Transverse colon (tissue), 1 donor: ENCODE results near the gene MXI1.
"Not testable (repeated sequence)": the region's sequence is repeated elsewhere in the genome, so short reads cannot be mapped to it uniquely, and the experiment has no call there.

Experiments used
- EP300 ChIP-seq: sonication (generic); formaldehyde crosslinking; IDR thresholded peaks from one replicate; pipeline ENCODE4 v1.6.1; 2017; ENCODE audit warnings: antibody characterized with exemption, low read depth
- POLR2A ChIP-seq: fragments of 450-650 bp; IDR thresholded peaks from one replicate; pipeline ENCODE4 v1.6.1; 2016; ENCODE audit warnings: antibody characterized with exemption, mild to moderate bottlenecking, moderate library complexity

DNA sequence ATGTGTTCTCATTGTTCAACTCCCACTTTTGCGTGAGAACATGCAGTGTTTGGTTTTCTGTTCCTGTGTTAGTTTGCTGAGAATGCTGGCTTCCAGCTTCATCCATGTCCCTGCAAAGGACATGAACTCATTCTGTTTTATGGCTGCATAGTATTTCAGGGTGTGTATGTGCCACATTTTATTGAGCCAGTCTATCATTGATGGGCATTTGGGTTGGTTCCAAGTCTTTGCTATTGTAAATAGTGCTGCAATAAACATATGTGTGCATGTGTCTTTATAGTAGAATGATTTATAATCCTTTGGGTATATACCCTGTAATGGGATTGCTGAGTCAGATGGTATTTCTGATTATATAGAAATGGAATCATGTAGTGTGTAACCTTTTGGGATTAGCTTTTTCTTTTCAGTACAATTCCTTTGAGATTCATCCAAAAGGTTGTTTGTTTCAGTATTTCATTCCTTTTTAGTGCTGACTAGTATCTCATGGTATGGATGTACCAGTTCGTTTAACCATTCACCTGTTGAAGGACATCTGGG lies 21.7 kb upstream of the MXI1 start:
- TF ChIP-seq EP300, POLR2A: not testable (repeated sequence)
